Measurements from ENCODE around the gene FURIN. TPM values are rescaled to one million over a fixed set of nuclear protein-coding genes. Genes with fewer than 3 reads are reported as not detected.

Gene FURIN
- total RNA-seq, 2 experiments from 2014 or later, result 97.4 to 104 TPM

DNA sequence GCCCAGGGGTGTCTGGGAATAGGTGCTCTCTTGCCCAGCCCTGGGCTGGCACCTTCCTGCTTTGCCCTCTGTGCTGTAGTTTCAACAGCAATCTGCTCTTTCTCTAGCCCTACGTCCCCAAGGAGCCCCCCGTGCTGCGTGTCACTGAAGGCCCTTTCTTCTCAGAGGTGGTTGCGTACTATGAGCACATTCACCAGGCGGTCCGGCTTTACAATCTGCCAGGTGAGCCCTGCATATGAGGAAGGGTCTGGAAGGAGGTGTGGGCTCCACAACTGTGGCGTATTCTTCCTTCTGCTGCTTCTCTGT, 44.3 kb downstream of the FURIN start:
- H3K4me3 ChIP-seq (ENCODE audit: low read length), result no peak overlapping the region
- TF ChIP-seq, protein P1, sequence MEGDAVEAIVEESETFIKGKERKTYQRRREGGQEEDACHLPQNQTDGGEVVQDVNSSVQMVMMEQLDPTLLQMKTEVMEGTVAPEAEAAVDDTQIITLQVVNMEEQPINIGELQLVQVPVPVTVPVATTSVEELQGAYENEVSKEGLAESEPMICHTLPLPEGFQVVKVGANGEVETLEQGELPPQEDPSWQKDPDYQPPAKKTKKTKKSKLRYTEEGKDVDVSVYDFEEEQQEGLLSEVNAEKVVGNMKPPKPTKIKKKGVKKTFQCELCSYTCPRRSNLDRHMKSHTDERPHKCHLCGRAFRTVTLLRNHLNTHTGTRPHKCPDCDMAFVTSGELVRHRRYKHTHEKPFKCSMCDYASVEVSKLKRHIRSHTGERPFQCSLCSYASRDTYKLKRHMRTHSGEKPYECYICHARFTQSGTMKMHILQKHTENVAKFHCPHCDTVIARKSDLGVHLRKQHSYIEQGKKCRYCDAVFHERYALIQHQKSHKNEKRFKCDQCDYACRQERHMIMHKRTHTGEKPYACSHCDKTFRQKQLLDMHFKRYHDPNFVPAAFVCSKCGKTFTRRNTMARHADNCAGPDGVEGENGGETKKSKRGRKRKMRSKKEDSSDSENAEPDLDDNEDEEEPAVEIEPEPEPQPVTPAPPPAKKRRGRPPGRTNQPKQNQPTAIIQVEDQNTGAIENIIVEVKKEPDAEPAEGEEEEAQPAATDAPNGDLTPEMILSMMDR (IDR thresholded peaks at IDR 0.05), result no peak
- no peaks in the 10 kb centered on the region for H3K4me1 Mint-ChIP-seq (ENCODE audit: low read depth)
- no peaks in the 10 kb centered on the region for H3K27me3 Mint-ChIP-seq
- H3K36me3 Mint-ChIP-seq (ENCODE audit: low read depth), result peaks cover 85% of the 10 kb centered on the region
- H3K27ac Mint-ChIP-seq, result no peak overlapping the region
- ATAC-seq (ENCODE audit: poor library complexity), result no peak
- POLR2A ChIA-PET, result interaction anchor here (1.9 kb wide), 1 partner anchor 9 kb away, joined by 6 read pairs; the partner anchor contains the start of gene MAN2A2
- H3K27me3 ChIP-seq (ENCODE audit: control insufficient read depth in 1 of 2, insufficient read depth in 2 of 2, low read length in 2 of 2), result no peaks in the 10 kb centered on the region
- no peaks in the 10 kb centered on the region for H3K9me3 Mint-ChIP-seq
- peaks cover 91% of the 10 kb centered on the region for H3K36me3 ChIP-seq (ENCODE audit: insufficient read depth, low read length)
- CTCF ChIA-PET, result no interaction called here
- H3K4me1 ChIP-seq (ENCODE audit: insufficient read depth, low read length), result peaks cover 3% of the 10 kb centered on the region
- DNase-seq, result no peak
- H3K27ac ChIP-seq (ENCODE audit: low read depth in 1 of 2, low read length in 2 of 2), result no peak overlapping the region
- intact Hi-C loops (cut with DNase I, micrococcal nuclease), result no loop called here
- no peaks in the 10 kb centered on the region for H3K9me3 ChIP-seq (ENCODE audit: control insufficient read depth in 1 of 2, insufficient read depth in 1 of 2, low read length in 2 of 2)
- H3K4me3 Mint-ChIP-seq, result no peak overlapping the region

DNA sequence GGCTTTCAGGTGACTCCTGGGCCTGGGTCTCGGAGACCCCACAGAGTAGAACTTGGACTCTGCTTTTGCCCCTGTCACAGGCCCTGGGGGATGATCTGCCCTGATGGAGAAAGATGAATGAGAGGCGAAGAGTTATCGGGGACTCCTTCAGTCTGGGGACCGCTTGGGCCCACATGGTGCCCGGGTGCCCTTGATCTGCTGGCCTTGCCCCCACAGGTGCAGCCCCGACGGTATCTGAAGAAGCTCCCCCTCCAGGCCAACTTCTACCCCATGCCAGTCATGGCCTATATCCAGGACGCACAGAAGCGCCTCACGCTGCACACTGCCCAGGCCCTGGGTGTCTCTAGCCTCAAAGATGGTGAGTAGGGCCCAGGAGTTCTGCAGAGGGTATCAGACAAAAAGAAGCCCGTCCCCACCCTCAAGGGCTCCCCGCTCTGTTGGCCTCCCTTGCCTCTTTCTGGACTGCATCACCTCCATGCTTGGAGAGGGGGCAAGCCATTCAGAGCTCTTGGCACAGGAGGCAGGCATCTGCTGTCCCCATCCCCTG, 45.1 kb downstream of the FURIN start:
- no peak for ATAC-seq (ENCODE audit: poor library complexity)
- no peak overlapping the region for H3K4me3 ChIP-seq (ENCODE audit: low read length)
- ChIA-PET POLR2A (interaction anchor here (1.9 kb wide), 1 partner anchor 10 kb away, joined by 6 read pairs; the partner anchor contains the start of gene MAN2A2), CTCF (no interaction called here)
- intact Hi-C loops (cut with DNase I, micrococcal nuclease), result no loop called here
- Mint-ChIP-seq H3K27me3 (no peaks in the 10 kb centered on the region), H3K4me3 (no peak overlapping the region), H3K4me1 (ENCODE audit: low read depth) (no peaks in the 10 kb centered on the region), H3K27ac (no peak overlapping the region), H3K36me3 (ENCODE audit: low read depth) (peaks cover 86% of the 10 kb centered on the region), H3K9me3 (no peaks in the 10 kb centered on the region)
- DNase-seq, result no peak
- peaks cover 93% of the 10 kb centered on the region for H3K36me3 ChIP-seq (ENCODE audit: insufficient read depth, low read length)
- no peaks in the 10 kb centered on the region for H3K9me3 ChIP-seq (ENCODE audit: control insufficient read depth in 1 of 2, insufficient read depth in 1 of 2, low read length in 2 of 2)
- peaks cover 3% of the 10 kb centered on the region for H3K4me1 ChIP-seq (ENCODE audit: insufficient read depth, low read length)
- TF ChIP-seq, protein P1 (IDR thresholded peaks at IDR 0.05), result no peak
- no peaks in the 10 kb centered on the region for H3K27me3 ChIP-seq (ENCODE audit: control insufficient read depth in 1 of 2, insufficient read depth in 2 of 2, low read length in 2 of 2)
- no peak overlapping the region for H3K27ac ChIP-seq (ENCODE audit: low read depth in 1 of 2, low read length in 2 of 2)

DNA sequence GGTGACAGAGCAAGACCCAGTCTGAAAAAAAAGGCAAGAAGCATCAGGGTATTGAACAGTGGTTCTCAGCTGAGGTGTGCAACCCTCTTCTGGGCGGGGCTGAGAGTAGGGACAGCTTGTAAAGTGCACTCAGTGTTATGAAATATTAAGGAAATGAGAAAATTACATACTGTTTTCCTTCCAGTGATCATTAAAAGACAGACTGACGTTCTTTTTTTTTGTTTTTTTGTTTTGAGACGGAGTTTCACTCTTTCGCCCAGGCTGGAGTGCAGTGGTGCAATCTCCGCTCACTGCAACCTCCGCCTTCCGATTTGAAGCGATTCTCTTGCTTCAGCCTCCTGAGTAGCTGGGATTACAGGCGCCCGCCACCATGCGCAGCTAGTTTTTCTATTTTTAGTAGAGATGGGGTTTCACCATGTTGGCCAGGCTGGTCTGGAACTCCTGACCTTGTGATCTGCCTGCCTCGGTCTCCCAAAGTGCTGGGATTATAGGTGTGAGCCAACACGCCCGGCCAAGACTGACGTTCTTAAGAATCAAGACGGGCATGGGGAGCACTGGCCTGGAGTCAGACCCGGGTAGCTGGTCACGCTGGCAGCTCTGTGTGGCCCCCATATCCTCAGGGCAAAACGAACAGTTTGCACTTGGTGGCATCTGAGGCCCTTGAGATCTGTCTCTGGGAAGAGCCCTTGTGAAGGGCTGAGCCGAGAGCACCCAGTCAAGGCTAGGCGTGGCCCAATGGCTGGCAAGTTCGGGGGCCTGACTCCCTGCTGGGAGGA, 46.1 kb downstream of the FURIN start:
- Histone ChIP-seq H3K27ac (ENCODE audit: low read depth in 1 of 2, low read length in 2 of 2) (no peak overlapping the region), H3K4me1 (ENCODE audit: insufficient read depth, low read length) (peaks cover 3% of the 10 kb centered on the region), H3K36me3 (ENCODE audit: insufficient read depth, low read length) (peaks cover 94% of the 10 kb centered on the region), H3K27me3 (ENCODE audit: control insufficient read depth in 1 of 2, insufficient read depth in 2 of 2, low read length in 2 of 2) (no peaks in the 10 kb centered on the region), H3K4me3 (ENCODE audit: low read length) (no peak overlapping the region), H3K9me3 (ENCODE audit: control insufficient read depth in 1 of 2, insufficient read depth in 1 of 2, low read length in 2 of 2) (no peaks in the 10 kb centered on the region)
- Mint-ChIP-seq H3K36me3 (ENCODE audit: low read depth) (peaks cover 86% of the 10 kb centered on the region), H3K27ac (no peak overlapping the region), H3K9me3 (no peaks in the 10 kb centered on the region), H3K4me3 (no peak overlapping the region), H3K27me3 (no peaks in the 10 kb centered on the region), H3K4me1 (ENCODE audit: low read depth) (no peaks in the 10 kb centered on the region)
- ChIA-PET CTCF (no interaction called here), POLR2A (interaction anchor here (1.9 kb wide), 1 partner anchor 11 kb away, joined by 6 read pairs; the partner anchor contains the start of gene MAN2A2)
- ATAC-seq (ENCODE audit: poor library complexity), result no peak
- DNase-seq, result no peak
- intact Hi-C loops (cut with DNase I, micrococcal nuclease), result no loop called here
- TF ChIP-seq, protein P1 (IDR thresholded peaks at IDR 0.05), result no peak

Data from CD4-positive, alpha-beta T cell (primary cell).